Lower leg skin (tissue), 3 donors: ENCODE measurements around the gene DPYD.

Experiments used
- POLR2A ChIP-seq, 2 donors: fragments of 450-650 bp; IDR thresholded peaks; one replicate each; pipeline ENCODE4 v1.6.1; 2016 to 2017; ENCODE audit warnings: antibody characterized with exemption in 2 of 2, mild to moderate bottlenecking in 1 of 2, moderate library complexity in 1 of 2
- TF ChIP-seq, protein P1 (sequence below), 3 donors: fragments of 450-650 bp; IDR thresholded peaks; one replicate each; pipeline ENCODE4 v1.5.1; 2016; ENCODE audit warnings: antibody characterized with exemption in 3 of 3, mild to moderate bottlenecking in 3 of 3, moderate library complexity in 2 of 3

DNA sequence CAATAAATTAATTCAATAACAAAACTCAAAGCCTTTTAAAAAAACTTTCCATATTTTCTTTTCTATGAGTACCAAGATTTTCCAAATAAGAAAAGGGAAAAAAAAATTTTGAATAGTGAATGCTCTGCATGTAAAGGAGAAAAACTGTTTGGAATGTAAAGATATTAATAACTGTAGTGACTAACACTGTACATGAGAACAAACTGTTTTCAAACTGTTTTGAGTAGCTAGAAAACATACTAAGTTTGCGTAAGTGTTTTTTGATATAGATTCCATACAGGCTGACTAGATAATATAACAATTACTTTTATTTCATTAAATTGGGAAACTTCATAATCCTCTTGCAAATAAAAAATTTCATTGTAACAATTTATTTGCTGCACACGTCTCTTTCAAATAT is 150.5 kb downstream of the DPYD start:
- TF ChIP-seq, protein P1, sequence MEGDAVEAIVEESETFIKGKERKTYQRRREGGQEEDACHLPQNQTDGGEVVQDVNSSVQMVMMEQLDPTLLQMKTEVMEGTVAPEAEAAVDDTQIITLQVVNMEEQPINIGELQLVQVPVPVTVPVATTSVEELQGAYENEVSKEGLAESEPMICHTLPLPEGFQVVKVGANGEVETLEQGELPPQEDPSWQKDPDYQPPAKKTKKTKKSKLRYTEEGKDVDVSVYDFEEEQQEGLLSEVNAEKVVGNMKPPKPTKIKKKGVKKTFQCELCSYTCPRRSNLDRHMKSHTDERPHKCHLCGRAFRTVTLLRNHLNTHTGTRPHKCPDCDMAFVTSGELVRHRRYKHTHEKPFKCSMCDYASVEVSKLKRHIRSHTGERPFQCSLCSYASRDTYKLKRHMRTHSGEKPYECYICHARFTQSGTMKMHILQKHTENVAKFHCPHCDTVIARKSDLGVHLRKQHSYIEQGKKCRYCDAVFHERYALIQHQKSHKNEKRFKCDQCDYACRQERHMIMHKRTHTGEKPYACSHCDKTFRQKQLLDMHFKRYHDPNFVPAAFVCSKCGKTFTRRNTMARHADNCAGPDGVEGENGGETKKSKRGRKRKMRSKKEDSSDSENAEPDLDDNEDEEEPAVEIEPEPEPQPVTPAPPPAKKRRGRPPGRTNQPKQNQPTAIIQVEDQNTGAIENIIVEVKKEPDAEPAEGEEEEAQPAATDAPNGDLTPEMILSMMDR (IDR thresholded peaks at IDR 0.05), result no peak
- TF ChIP-seq POLR2A (IDR thresholded peaks at IDR 0.05), result no peak
